B cell (primary cell): ENCODE results near the gene FAM81A. TPM values are rescaled to one million over a fixed set of nuclear protein-coding genes. Genes with fewer than 3 reads are reported as not detected.

Experiments used
- ATAC-seq: fragments of 200-7000 bp; cut with Tn5 transposase; one replicate; pipeline ENCODE4 v1.10.0; 2021; ENCODE audit warnings: low read depth, mild to moderate bottlenecking, moderate number of reproducible peaks, moderate library complexity
- CTCF ChIA-PET: fragments of 350-600 bp; sonication (Branson Sonifier 250); formaldehyde crosslinking; loops from one replicate; lab custom pipeline; 2021; ENCODE audit warnings: antibody characterized with exemption, inconsistent platforms; lab: Charles Lee
- POLR2A ChIA-PET: fragments of 350-600 bp; sonication (Branson Sonifier 250); formaldehyde crosslinking; loops from one replicate; lab custom pipeline; 2021; ENCODE audit warnings: antibody characterized with exemption; lab: Charles Lee
- DNase-seq: peaks from one replicate; pipeline ENCODE4 v3.0.0; 2013
- H2AFZ ChIP-seq: 2 replicates; pipeline ENCODE4 v1.6.1; 2012; ENCODE audit warnings: mild to moderate bottlenecking, low read depth, low read length; ENCODE audit not compliant: insufficient read depth, poor library complexity, severe bottlenecking
- H3K27ac ChIP-seq, 2 donors: 1 replicate in 1 of 2; 2 replicates in 1 of 2; pipeline ENCODE4 v1.5.1; 2012 to 2013; ENCODE audit warnings: low read length in 2 of 2, mild to moderate bottlenecking in 2 of 2, moderate library complexity in 1 of 2
- H3K27me3 ChIP-seq, 4 experiments: fragments of 200-600 bp in 1 of 4; sonication (generic) in 1 of 4; replicated peaks in 1 of 4; 1 replicate in 2 of 4; 2 replicates in 2 of 4; pipeline versions ENCODE4 v1.6.1 to v1.7.0; 2013 to 2016; ENCODE audit warnings: low read length in 3 of 4, mild to moderate bottlenecking in 2 of 4, mixed read lengths in 1 of 4, moderate library complexity in 1 of 4; ENCODE audit not compliant: insufficient read depth in 4 of 4, control insufficient read depth in 3 of 4; ENCODE audit errors: control extremely low read depth in 1 of 4
- H3K36me3 ChIP-seq, 2 experiments: replicated peaks in 1 of 2; 1 replicate in 1 of 2; 2 replicates in 1 of 2; pipeline versions ENCODE4 v1.6.1 to v1.7.1; 2013; ENCODE audit warnings: low read length in 1 of 2; ENCODE audit not compliant: insufficient read depth in 2 of 2, control insufficient read depth in 1 of 2; ENCODE audit errors: control extremely low read depth in 1 of 2, extremely low read depth in 1 of 2
- H3K4me1 ChIP-seq, 2 donors: fragments of 200-600 bp in 1 of 2; sonication (generic) in 1 of 2; 1 replicate in 1 of 2; 2 replicates in 1 of 2; pipeline versions ENCODE4 v1.5.1 to v1.6.1; 2013 to 2017; ENCODE audit warnings: low read length in 2 of 2; ENCODE audit not compliant: control insufficient read depth in 2 of 2, insufficient read depth in 2 of 2
- H3K4me2 ChIP-seq: replicated peaks from 2 replicates; pipeline ENCODE3; 2012; ENCODE audit warnings: mild to moderate bottlenecking, low read depth, low read length; ENCODE audit not compliant: poor library complexity, severe bottlenecking
- H3K4me3 ChIP-seq, 5 experiments: fragments of 200-600 bp in 1 of 5; sonication (generic) in 1 of 5; 1 replicate in 3 of 5; 2 replicates in 2 of 5; pipeline versions ENCODE4 v1.5.1 to v1.7.0; 2011 to 2016; ENCODE audit warnings: low read length in 4 of 5, mild to moderate bottlenecking in 4 of 5, low read depth in 2 of 5, control low read depth in 1 of 5, moderate library complexity in 1 of 5; ENCODE audit not compliant: insufficient read depth in 1 of 5; ENCODE audit errors: control extremely low read depth in 1 of 5, extremely low read depth in 1 of 5
- H3K79me2 ChIP-seq: fragments of 200-600 bp; sonication (generic); one replicate; pipeline ENCODE4 v1.6.0; 2016; ENCODE audit warnings: low read length; ENCODE audit not compliant: control insufficient read depth, insufficient read depth
- H3K9ac ChIP-seq: fragments of 200-600 bp; sonication (generic); 2 replicates; pipeline ENCODE4 v1.6.1; 2017; ENCODE audit warnings: mild to moderate bottlenecking, low read length, moderate library complexity
- H3K9me3 ChIP-seq, 3 donors: one replicate each; pipeline versions ENCODE4 v1.6.1 to v1.7.1; 2013; ENCODE audit warnings: low read length in 2 of 3; ENCODE audit not compliant: control insufficient read depth in 2 of 3, insufficient read depth in 1 of 3; ENCODE audit errors: control extremely low read depth in 1 of 3
- H4K20me1 ChIP-seq: 2 replicates; pipeline ENCODE4 v1.6.0; 2012; ENCODE audit warnings: mild to moderate bottlenecking, low read length; ENCODE audit not compliant: insufficient read depth, control insufficient read depth, poor library complexity, severe bottlenecking
- H3K27ac Mint-ChIP-seq: one replicate; pipeline ENCODE4 v1.8.0; 2021; ENCODE audit warnings: mixed read lengths
- H3K27me3 Mint-ChIP-seq: one replicate; pipeline ENCODE4 v1.8.0; 2021; ENCODE audit warnings: mixed read lengths
- H3K4me1 Mint-ChIP-seq: one replicate; pipeline ENCODE4 v1.8.0; 2021; ENCODE audit warnings: mixed read lengths
- H3K4me3 Mint-ChIP-seq: one replicate; pipeline ENCODE4 v1.8.0; 2021; ENCODE audit warnings: mixed read lengths
- H3K9me3 Mint-ChIP-seq: one replicate; pipeline ENCODE4 v1.8.0; 2022; ENCODE audit warnings: mixed read lengths; ENCODE audit not compliant: insufficient read depth
- CTCF ChIP-seq: fragments of 200-600 bp; IDR thresholded peaks from one replicate; pipeline ENCODE4 v1.8.0; 2022; ENCODE audit warnings: antibody characterized with exemption, mild to moderate bottlenecking
- EZH2 ChIP-seq: IDR thresholded peaks from 2 replicates; pipeline ENCODE4 v1.6.1; 2012; ENCODE audit warnings: borderline replicate concordance, low read depth, mild to moderate bottlenecking, moderate library complexity, low read length; ENCODE audit not compliant: insufficient read depth, poor library complexity, severe bottlenecking
- WGBS: methylation state at CpG from one replicate; pipeline ENCODE4 v1.1.5; 2013; ENCODE audit warnings: missing lambda C conversion rate; ENCODE audit not compliant: insufficient coverage; 5-methylcytosine and 5-hydroxymethylcytosine counted together
- intact Hi-C: fragments of 100-400 bp; cut with micrococcal nuclease; formaldehyde crosslinking; loops from one replicate; pipeline ENCODE4 v1.10.0; 2022
- polyA plus RNA-seq: library from polyadenylated mRNA; depleted of rRNA; stranded (reverse); fragments of >200 nt; gene quantifications from 2 replicates; pipeline ENCODE4 v1.2.3, GENCODE V29; 2012
- total RNA-seq, 2 donors: library from RNA; stranded (reverse); fragments of 120-200 nt in 1 of 2; gene quantifications; 1 replicate in 1 of 2; 2 replicates in 1 of 2; pipeline versions ENCODE4 v1.2.3 to v1.2.4, GENCODE V29; 2013 to 2022

Gene FAM81A
- total and polyA plus RNA-seq, 2 donors (not counting 1 experiment from before 2014, with no cell fraction given), result 2.0 to 3.9 TPM

GRCh38 chr15:59536553-59536952 is 98.6 kb downstream of the FAM81A start:
- 92% methylated on average over 1 of the region's 6 CpGs for WGBS
- CTCF ChIA-PET, result interaction anchor here (1.1 to 2.4 kb wide), 6 partner anchors 7 to 584 kb away, joined by 3 to 10 read pairs (median 4); no protein-coding TSS in a partner anchor
- ATAC-seq (no peak), DNase-seq (no peak)
- no peak overlapping the region for H3K4me3 ChIP-seq
- no peak overlapping the region for H3K27ac Mint-ChIP-seq
- no peak for TF ChIP-seq CTCF
- TF ChIP-seq EZH2, result no peak
- no peak overlapping the region for H3K4me2 ChIP-seq
- no peak overlapping the region for H3K27ac ChIP-seq
- intact Hi-C loops, result loop anchor here (10.0 kb wide), 1 partner anchor 118 kb away; the partner anchor contains the start of gene GTF2A2
- peaks cover 9 to 33% of the 10 kb centered on the region in 2 donors for H3K4me1 ChIP-seq
- H3K9me3 ChIP-seq, result no peaks in the 10 kb centered on the region
- H3K9ac ChIP-seq, result no peak overlapping the region
- no peak overlapping the region for H3K4me3 Mint-ChIP-seq
- H3K36me3 ChIP-seq, result no peaks in the 10 kb centered on the region
- no peaks in the 10 kb centered on the region for H3K27me3 ChIP-seq
- no peaks in the 10 kb centered on the region for H3K9me3 Mint-ChIP-seq
- POLR2A ChIA-PET, result no interaction called here
- H3K79me2 ChIP-seq, result no peaks in the 10 kb centered on the region
- peaks cover 33% of the 10 kb centered on the region for H3K4me1 Mint-ChIP-seq
- H2AFZ ChIP-seq, result no peak overlapping the region
- H3K27me3 Mint-ChIP-seq, result no peaks in the 10 kb centered on the region
- no peaks in the 10 kb centered on the region for H4K20me1 ChIP-seq

- no peaks in the 10 kb centered on the region for H3K9me3 ChIP-seq
- Mint-ChIP-seq H3K27ac (peak overlapping the region; percentile 37), H3K4me1 (peaks cover 31% of the 10 kb centered on the region), H3K4me3 (peak overlapping the region; percentile 14), H3K9me3 (no peaks in the 10 kb centered on the region), H3K27me3 (no peaks in the 10 kb centered on the region)
- no peaks in the 10 kb centered on the region for H4K20me1 ChIP-seq
- intact Hi-C loops, result loop anchor here (10.0 kb wide), 1 partner anchor 117 kb away; the partner anchor contains the start of gene GTF2A2
- H3K27me3 ChIP-seq, result no peaks in the 10 kb centered on the region
- H3K79me2 ChIP-seq, result no peaks in the 10 kb centered on the region
- H3K27ac ChIP-seq, result peak overlapping the region in 1 of 2 donors; percentile 4
- DNase-seq, result no peak
- ChIA-PET POLR2A (no interaction called here), CTCF (interaction anchor here (1.9 to 2.4 kb wide), 2 partner anchors 8 to 13 kb away, joined by 4 to 10 read pairs; no protein-coding TSS in a partner anchor)
- no peak overlapping the region for H3K4me3 ChIP-seq
- no peak for ATAC-seq
- H3K36me3 ChIP-seq, result no peaks in the 10 kb centered on the region
- no peak for TF ChIP-seq EZH2
- TF ChIP-seq CTCF, result no peak
- H2AFZ ChIP-seq, result no peak overlapping the region
- no peak overlapping the region for H3K9ac ChIP-seq
- H3K4me1 ChIP-seq, result peaks cover 6 to 29% of the 10 kb centered on the region in 2 donors
- 67% methylated on average over 1 of the region's 2 CpGs for WGBS
- peak overlapping the region; percentile 26 for H3K4me2 ChIP-seq
These were observed 99.4 kb downstream of the FAM81A start for GRCh38 chr15:59537403-59537802.
